SK-N-SH (cell line): ENCODE data around the gene ADIPOR2. TPM values are rescaled to one million over a fixed set of nuclear protein-coding genes. Genes with fewer than 3 reads are reported as not detected.

ENCODE experiments used
- CTCF ChIA-PET: fragments of 300-600, 350-600 bp; formaldehyde crosslinking; extraction: SDS; loops from one replicate; lab custom pipeline; 2021; lab: Yijun Ruan, JAX
- POLR2A ChIA-PET: fragments of 350-600 bp; sonication (Branson Sonifier 250); formaldehyde crosslinking; extraction: SDS; loops from one replicate; lab custom pipeline; 2020; ENCODE audit warnings: antibody characterized with exemption, inconsistent platforms; lab: Yijun Ruan, JAX
- DNase-seq: peaks from one replicate; pipeline ENCODE4 v3.0.0; 2012
- H2AFZ ChIP-seq: fragments of 200-600 bp; sonication (generic); 2 replicates; pipeline ENCODE4 v1.8.1; 2016; ENCODE audit warnings: antibody characterized with exemption, mild to moderate bottlenecking, low read depth
- H3F3A ChIP-seq: fragments of 200-600 bp; sonication (generic); replicated peaks from 2 replicates; pipeline ENCODE3; 2016; ENCODE audit warnings: antibody characterized with exemption, mild to moderate bottlenecking; ENCODE audit not compliant: insufficient read depth
- H3K27ac ChIP-seq, 2 experiments: fragments of 200-500 bp in 1 of 2; fragments of 200-600 bp in 1 of 2; sonication (Bioruptor generic) in 1 of 2; sonication (generic), shearing (Covaris generic) in 1 of 2; 2 replicates each; pipeline versions ENCODE4 v1.5.1 to v1.6.1; 2014 to 2016; ENCODE audit warnings: low read depth in 2 of 2, inconsistent platforms in 1 of 2, low read length in 1 of 2, mild to moderate bottlenecking in 1 of 2, mixed read lengths in 1 of 2
- H3K27me3 ChIP-seq: fragments of 200-600 bp; sonication (generic), shearing (Covaris generic); 2 replicates; pipeline ENCODE4 v1.6.1; 2016; ENCODE audit warnings: mixed run types; ENCODE audit not compliant: insufficient read depth
- H3K36me3 ChIP-seq, 2 experiments: fragments of 200-500 bp in 1 of 2; fragments of 200-600 bp in 1 of 2; sonication (Bioruptor generic) in 1 of 2; sonication (generic) in 1 of 2; replicated peaks in 1 of 2; 2 replicates each; pipeline versions ENCODE3 to v1.5.1; 2014 to 2016; ENCODE audit warnings: low read length in 1 of 2, mild to moderate bottlenecking in 1 of 2; ENCODE audit not compliant: insufficient read depth in 2 of 2, control insufficient read depth in 1 of 2
- H3K4me1 ChIP-seq, 2 experiments: fragments of 200-500 bp in 1 of 2; fragments of 200-600 bp in 1 of 2; sonication (Bioruptor generic) in 1 of 2; sonication (generic), shearing (Covaris generic) in 1 of 2; 2 replicates each; pipeline versions ENCODE4 v1.5.1 to v1.6.1; 2014 to 2016; ENCODE audit warnings: low read depth in 1 of 2, low read length in 1 of 2, mixed run types in 1 of 2; ENCODE audit not compliant: insufficient read depth in 2 of 2, control insufficient read depth in 1 of 2
- H3K4me2 ChIP-seq: fragments of 200-600 bp; sonication (generic), shearing (Covaris generic); 2 replicates; pipeline ENCODE4 v1.6.1; 2017; ENCODE audit warnings: mixed run types
- H3K4me3 ChIP-seq, 2 experiments: fragments of 200-500 bp in 1 of 2; fragments of 200-600 bp in 1 of 2; sonication (Bioruptor generic) in 1 of 2; sonication (generic), shearing (Covaris generic) in 1 of 2; 2 replicates each; pipeline versions ENCODE4 v1.5.1 to v1.8.1; 2014 to 2016; ENCODE audit warnings: low read depth in 2 of 2, inconsistent platforms in 1 of 2, low read length in 1 of 2, mild to moderate bottlenecking in 1 of 2, mixed read lengths in 1 of 2, moderate library complexity in 1 of 2
- H3K79me2 ChIP-seq: fragments of 200-600 bp; sonication (generic); 2 replicates; pipeline ENCODE4 v1.8.1; 2017; ENCODE audit warnings: mild to moderate bottlenecking; ENCODE audit not compliant: insufficient read depth
- H3K9ac ChIP-seq: fragments of 200-600 bp; sonication (generic); 2 replicates; pipeline ENCODE4 v1.6.1; 2017; ENCODE audit warnings: mixed run types
- H3K9me2 ChIP-seq: fragments of 200-600 bp; sonication (generic); 2 replicates; pipeline ENCODE4 v1.6.1; 2017; ENCODE audit warnings: mixed run types
- H3K9me3 ChIP-seq: fragments of 200-600 bp; sonication (generic); 2 replicates; pipeline ENCODE4 v1.6.1; 2017; ENCODE audit warnings: mixed run types, mild to moderate bottlenecking, moderate library complexity
- H4K20me1 ChIP-seq: fragments of 200-600 bp; sonication (generic); 2 replicates; pipeline ENCODE4 v1.6.1; 2017; ENCODE audit warnings: mild to moderate bottlenecking, mixed run types; ENCODE audit not compliant: insufficient read depth
- CHD2 ChIP-seq: fragments of 150-350 bp; IDR thresholded peaks from 2 replicates; pipeline ENCODE4 v1.6.1; 2018; ENCODE audit warnings: low read length; ENCODE audit not compliant: partially characterized antibody
- EP300 ChIP-seq, 2 experiments: IDR thresholded peaks; 2 replicates each; pipeline versions ENCODE4 v1.4.0 to v1.6.1; 2012; ENCODE audit warnings: borderline replicate concordance in 1 of 2, low read depth in 1 of 2, low read length in 1 of 2
- FOSL2 ChIP-seq: IDR thresholded peaks from 2 replicates; pipeline ENCODE4 v1.4.0; 2012; ENCODE audit warnings: low read depth, mild to moderate bottlenecking, moderate library complexity, borderline replicate concordance
- FOXJ3 ChIP-seq: sonication (generic); formaldehyde crosslinking; IDR thresholded peaks from 2 replicates; pipeline ENCODE4 v1.5.1; 2020; ENCODE audit warnings: mild to moderate bottlenecking, missing genetic modification reagents
- MAX ChIP-seq: IDR thresholded peaks from 2 replicates; pipeline ENCODE4 v1.4.0; 2012; ENCODE audit warnings: low read depth
- NFIC ChIP-seq: IDR thresholded peaks from 2 replicates; pipeline ENCODE4 v1.4.0; 2012; ENCODE audit warnings: borderline replicate concordance
- NRF1 ChIP-seq: IDR thresholded peaks from 2 replicates; pipeline ENCODE4 v1.6.1; 2012; ENCODE audit warnings: low read depth, mild to moderate bottlenecking, low read length
- RAD21 ChIP-seq: IDR thresholded peaks from 2 replicates; pipeline ENCODE4 v1.6.1; 2012; ENCODE audit warnings: mild to moderate bottlenecking, low read length
- RCOR1 ChIP-seq: fragments of 150-350 bp; IDR thresholded peaks from 2 replicates; pipeline ENCODE4 v1.6.1; 2017; ENCODE audit warnings: antibody characterized with exemption, low read length
- REST ChIP-seq: IDR thresholded peaks from 2 replicates; pipeline ENCODE4 v1.6.1; 2012; ENCODE audit warnings: mild to moderate bottlenecking, low read depth, low read length, moderate library complexity
- SIN3A ChIP-seq: IDR thresholded peaks from 2 replicates; pipeline ENCODE4 v1.6.1; 2012; ENCODE audit warnings: low read depth, mild to moderate bottlenecking, low read length, moderate library complexity, borderline replicate concordance
- ZBTB33 ChIP-seq: IDR thresholded peaks from 2 replicates; pipeline ENCODE4 v1.4.0; 2012; ENCODE audit warnings: low read depth, borderline replicate concordance
- WGBS: methylation state at CpG from one replicate; pipeline ENCODE4 v1.1.6; 2017; ENCODE audit warnings: low lambda C conversion rate; 5-methylcytosine and 5-hydroxymethylcytosine counted together
- polyA plus RNA-seq, 3 experiments: library from polyadenylated mRNA; depleted of rRNA; stranded (reverse); fragments of >200 nt; gene quantifications; 2 replicates each; pipeline ENCODE4 v1.2.3, GENCODE V29; 2012

Gene ADIPOR2
- polyA plus RNA-seq, 1 of the 3 experiments (the other 2 are of a cell fraction), result 17.1 TPM

GRCh38 chr12:1695886-1696670 lies 5.2 kb downstream of the ADIPOR2 start:
- Histone ChIP-seq H4K20me1 (peaks cover 39% of the 10 kb centered on the region), H3K27ac (no peak overlapping the region), H3K79me2 (peaks cover 95% of the 10 kb centered on the region), H3K9me2 (no peaks in the 10 kb centered on the region), H3K4me2 (no peak overlapping the region), H3K9ac (no peak overlapping the region), H3F3A (peaks cover 5% of the 10 kb centered on the region), H2AFZ (no peak overlapping the region), H3K4me1 (no peaks in the 10 kb centered on the region; a peak in 2 of 4 replicates), H3K9me3 (no peaks in the 10 kb centered on the region), H3K4me3 (no peak overlapping the region)
- no peak for DNase-seq
- POLR2A ChIA-PET, result interaction anchor here (1.6 kb wide), 1 partner anchor 10 kb away, joined by 3 read pairs; no protein-coding TSS in a partner anchor
- WGBS, result 83% methylated on average over 8 of the region's 8 CpGs
- CTCF ChIA-PET, result interaction anchor here (1.2 to 3.9 kb wide), 5 partner anchors 43 to 244 kb away, joined by 3 to 25 read pairs (median 5); no protein-coding TSS in a partner anchor
- TF ChIP-seq REST (no peak), ZBTB33 (no peak), RCOR1 (no peak), CHD2 (no peak), RAD21 (no peak), NRF1 (no peak), MAX (no peak), NFIC (no peak), FOXJ3 (CRISPR knock-in tag) (no peak), EP300 (IDR thresholded peaks at IDR 0.05; ENCODE audit: borderline replicate concordance in 1 of 2, low read depth in 1 of 2, low read length in 1 of 2) (no peak), FOSL2 (no peak), SIN3A (no peak)
- TF ChIP-seq, all 33 proteins: peak for 0
- Histone ChIP-seq H3K36me3 (peaks cover 5 to 18% of the 10 kb centered on the region in 2 experiments), H3K27me3 (no peaks in the 10 kb centered on the region)
